Large intestine (tissue), 3 donors: ENCODE measurements around the gene MOV10L1. TPM values are rescaled to one million over a fixed set of nuclear protein-coding genes. Genes with fewer than 3 reads are reported as not detected.
A peak's percentile ranks its signal among the peaks of the same experiment; 100 is the strongest.
"Not testable (repeated sequence)": the region's sequence is repeated elsewhere in the genome, so short reads cannot be mapped to it uniquely, and the experiment has no call there.

Experiments used
- DNase-seq, 2 donors: peaks; one replicate each; pipeline versions ENCODE4 v3.0.0 to v3.0.0-alpha.2; 2013
- H3K27ac ChIP-seq: one replicate; pipeline ENCODE4 v1.5.1; 2013; ENCODE audit warnings: low read length
- H3K27me3 ChIP-seq: 2 replicates; pipeline ENCODE4 v1.6.1; 2013; ENCODE audit warnings: low read length; ENCODE audit not compliant: control insufficient read depth, insufficient read depth
- H3K36me3 ChIP-seq: 2 replicates; pipeline ENCODE4 v1.6.1; 2013; ENCODE audit warnings: low read length; ENCODE audit not compliant: control insufficient read depth, insufficient read depth
- H3K4me1 ChIP-seq: one replicate; pipeline ENCODE4 v1.6.1; 2013; ENCODE audit warnings: low read length; ENCODE audit not compliant: control insufficient read depth, insufficient read depth
- H3K4me3 ChIP-seq: one replicate; pipeline ENCODE4 v1.5.1; 2013; ENCODE audit warnings: low read length
- H3K9me3 ChIP-seq: one replicate; pipeline ENCODE4 v1.6.1; 2013; ENCODE audit warnings: mild to moderate bottlenecking, low read depth, low read length, moderate library complexity; ENCODE audit not compliant: control insufficient read depth
- WGBS: methylation state at CpG from one replicate; pipeline ENCODE4 v1.1.5; 2013; ENCODE audit warnings: low lambda C conversion rate; ENCODE audit not compliant: insufficient coverage; 5-methylcytosine and 5-hydroxymethylcytosine counted together
- polyA plus RNA-seq: library from polyadenylated mRNA; unstranded; fragments of 120-200 nt; gene quantifications from one replicate; pipeline ENCODE4 v1.2.1, GENCODE V29; 2013

MOV10L1 gene
- polyA plus RNA-seq, 1 donor, result 2.3 TPM

- H3K36me3 ChIP-seq, result no peaks in the 10 kb centered on the region
- H3K27me3 ChIP-seq, result no peaks in the 10 kb centered on the region
- 49% methylated on average over 2 of the region's 6 CpGs for WGBS
- DNase-seq, result peak in 1 of 2 donors; percentile 25
- H3K27ac ChIP-seq, result no peak overlapping the region
- H3K4me3 ChIP-seq, result no peak overlapping the region
- peaks cover 9% of the 10 kb centered on the region for H3K9me3 ChIP-seq
- H3K4me1 ChIP-seq, result peaks cover 9% of the 10 kb centered on the region
These were observed 30.0 kb downstream of the MOV10L1 start for GRCh38 chr22:50119768-50120251.

- Histone ChIP-seq H3K4me3 (no peak overlapping the region), H3K27ac (no peak overlapping the region), H3K36me3 (no peaks in the 10 kb centered on the region), H3K9me3 (peaks cover 9% of the 10 kb centered on the region), H3K4me1 (peaks cover 9% of the 10 kb centered on the region), H3K27me3 (no peaks in the 10 kb centered on the region)
- no peak for DNase-seq
- WGBS, result 100% methylated on average over 3 of the region's 11 CpGs
These were observed 31.5 kb downstream of the MOV10L1 start for GRCh38 chr22:50121202-50121740.

GRCh38 chr22:50123119-50123518 is 33.3 kb downstream of the MOV10L1 start:
- Histone ChIP-seq H3K9me3 (peaks cover 9% of the 10 kb centered on the region), H3K27ac (no peak overlapping the region), H3K36me3 (no peaks in the 10 kb centered on the region), H3K4me3 (no peak overlapping the region), H3K4me1 (peaks cover 9% of the 10 kb centered on the region), H3K27me3 (no peaks in the 10 kb centered on the region)
- no peak for DNase-seq
- no CpG with 5 or more reads among the region's 4 CpGs for WGBS

- Histone ChIP-seq H3K4me1 (no peaks in the 10 kb centered on the region), H3K9me3 (peaks cover 9% of the 10 kb centered on the region), H3K27ac (no peak overlapping the region), H3K4me3 (no peak overlapping the region), H3K27me3 (no peaks in the 10 kb centered on the region), H3K36me3 (no peaks in the 10 kb centered on the region)
- WGBS, result 100% methylated on average over 1 of the region's 9 CpGs
- no peak for DNase-seq
These were observed 35.2 kb downstream of the MOV10L1 start for GRCh38 chr22:50125029-50125428.

GRCh38 chr22:50129121-50129736 is 39.4 kb downstream of the MOV10L1 start:
- H3K27me3 ChIP-seq, result no peaks in the 10 kb centered on the region
- WGBS, result no CpG with 5 or more reads among the region's 10 CpGs

GRCh38 chr22:50131894-50132293 is 42.1 kb downstream of the MOV10L1 start:
- no peak overlapping the region for H3K4me3 ChIP-seq
- no peaks in the 10 kb centered on the region for H3K36me3 ChIP-seq
- no peaks in the 10 kb centered on the region for H3K4me1 ChIP-seq
- WGBS, result no CpG with 5 or more reads among the region's 4 CpGs
- no peaks in the 10 kb centered on the region for H3K27me3 ChIP-seq
- no peak overlapping the region for H3K27ac ChIP-seq
- H3K9me3 ChIP-seq, result no peaks in the 10 kb centered on the region
- DNase-seq, result no peak

More at GRCh38 chr22:50129121-50129736, 39.4 kb downstream of the MOV10L1 start:
- no peak overlapping the region for H3K4me3 ChIP-seq
- H3K4me1 ChIP-seq, result no peaks in the 10 kb centered on the region
- DNase-seq, result no peak
- H3K27ac ChIP-seq, result no peak overlapping the region
- no peaks in the 10 kb centered on the region for H3K9me3 ChIP-seq
- H3K36me3 ChIP-seq, result no peaks in the 10 kb centered on the region

GRCh38 chr22:50134481-50134880 is 44.7 kb downstream of the MOV10L1 start:
- WGBS, result 100% methylated on average over 1 of the region's 10 CpGs
- DNase-seq, result no peak
- Histone ChIP-seq H3K36me3 (no peaks in the 10 kb centered on the region), H3K27me3 (no peaks in the 10 kb centered on the region), H3K4me3 (no peak overlapping the region), H3K27ac (no peak overlapping the region), H3K4me1 (no peaks in the 10 kb centered on the region), H3K9me3 (no peaks in the 10 kb centered on the region)

GRCh38 chr22:50136581-50137015 is 46.8 kb downstream of the MOV10L1 start:
- no peak overlapping the region for H3K27ac ChIP-seq

GRCh38 chr22:50137277-50137676 is 47.5 kb downstream of the MOV10L1 start:
- H3K27me3 ChIP-seq, H3K4me1 ChIP-seq, DNase-seq, H3K4me3 ChIP-seq, H3K27ac ChIP-seq, H3K9me3 ChIP-seq, H3K36me3 ChIP-seq: not testable (repeated sequence)
- 100% methylated on average over 1 of the region's 9 CpGs for WGBS

More at GRCh38 chr22:50136581-50137015, 46.8 kb downstream of the MOV10L1 start:
- WGBS, result no CpG with 5 or more reads among the region's 5 CpGs
- no peak for DNase-seq
- H3K27me3 ChIP-seq, result no peaks in the 10 kb centered on the region
- no peaks in the 10 kb centered on the region for H3K36me3 ChIP-seq
- H3K4me3 ChIP-seq, result no peak overlapping the region
- peaks cover 8% of the 10 kb centered on the region for H3K4me1 ChIP-seq
- no peaks in the 10 kb centered on the region for H3K9me3 ChIP-seq

- H3K9me3 ChIP-seq, result no peaks in the 10 kb centered on the region
- H3K36me3 ChIP-seq, result no peaks in the 10 kb centered on the region
- H3K27me3 ChIP-seq, result no peaks in the 10 kb centered on the region
- no peak overlapping the region for H3K4me3 ChIP-seq
- H3K27ac ChIP-seq, result no peak overlapping the region
- WGBS, result no CpG with 5 or more reads among the region's 4 CpGs
- H3K4me1 ChIP-seq, result peaks cover 8% of the 10 kb centered on the region
- no peak for DNase-seq
These were observed 48.2 kb downstream of the MOV10L1 start for GRCh38 chr22:50138041-50138440.

- H3K27ac ChIP-seq, result no peak overlapping the region
- no peak overlapping the region for H3K4me3 ChIP-seq
- WGBS, result 100% methylated on average over 1 of the region's 9 CpGs
- no peaks in the 10 kb centered on the region for H3K9me3 ChIP-seq
- H3K27me3 ChIP-seq, result no peaks in the 10 kb centered on the region
- H3K4me1 ChIP-seq, result peaks cover 8% of the 10 kb centered on the region
- H3K36me3 ChIP-seq, result no peaks in the 10 kb centered on the region
- DNase-seq, result no peak
These were observed 49.2 kb downstream of the MOV10L1 start for GRCh38 chr22:50138988-50139387.
